HepG2 (cell line): ENCODE data around the gene DSCAML1.

Experiments used
- EP300 ChIP-seq, 3 experiments: sonication (generic) in 1 of 3; formaldehyde crosslinking in 1 of 3; IDR thresholded peaks; 2 replicates each; pipeline versions ENCODE4 v1.5.1 to v1.6.1; 2011 to 2020; ENCODE audit warnings: low read depth in 2 of 3, low read length in 2 of 3, borderline replicate concordance in 1 of 3, improper control_type of control experiment in 1 of 3, mild to moderate bottlenecking in 1 of 3, missing genetic modification reagents in 1 of 3, moderate library complexity in 1 of 3
- EZH2 ChIP-seq: conservative IDR thresholded peaks from 2 replicates; pipeline ENCODE4 v1.6.1; 2012; ENCODE audit warnings: mild to moderate bottlenecking, low read depth, low read length, moderate library complexity
- HOXD1 ChIP-seq: sonication (generic); formaldehyde crosslinking; IDR thresholded peaks from 2 replicates; pipeline ENCODE4 v1.5.0; 2020; ENCODE audit warnings: missing genetic modification reagents
- IRF2 ChIP-seq: IDR thresholded peaks from 2 replicates; pipeline ENCODE4 v1.6.1; 2018; ENCODE audit warnings: missing genetic modification reagents, missing compliant biosample characterization
- NCOA2 ChIP-seq: sonication (generic); formaldehyde crosslinking; IDR thresholded peaks from 2 replicates; pipeline ENCODE4 v1.8.0; 2022; ENCODE audit warnings: inconsistent platforms
- PHF8 ChIP-seq: sonication (generic); formaldehyde crosslinking; IDR thresholded peaks from 2 replicates; pipeline ENCODE4 v1.5.0; 2020; ENCODE audit warnings: missing genetic modification reagents
- PRPF4 ChIP-seq: fragments of 200-400 bp; formaldehyde crosslinking; IDR thresholded peaks from 2 replicates; pipeline ENCODE4 v1.6.1; 2016; ENCODE audit warnings: low read length, low read depth; ENCODE audit not compliant: poor library complexity, severe bottlenecking
- TF ChIP-seq, protein P1 (sequence below): sonication (generic); formaldehyde crosslinking; IDR thresholded peaks from 2 replicates; pipeline ENCODE4 v1.5.0; 2020; ENCODE audit warnings: mild to moderate bottlenecking, missing genetic modification reagents, moderate library complexity
- TF ChIP-seq, protein P2 (sequence below): sonication (generic); formaldehyde crosslinking; IDR thresholded peaks from 2 replicates; pipeline ENCODE4 v1.5.1; 2020; ENCODE audit warnings: mild to moderate bottlenecking, missing genetic modification reagents

DNA sequence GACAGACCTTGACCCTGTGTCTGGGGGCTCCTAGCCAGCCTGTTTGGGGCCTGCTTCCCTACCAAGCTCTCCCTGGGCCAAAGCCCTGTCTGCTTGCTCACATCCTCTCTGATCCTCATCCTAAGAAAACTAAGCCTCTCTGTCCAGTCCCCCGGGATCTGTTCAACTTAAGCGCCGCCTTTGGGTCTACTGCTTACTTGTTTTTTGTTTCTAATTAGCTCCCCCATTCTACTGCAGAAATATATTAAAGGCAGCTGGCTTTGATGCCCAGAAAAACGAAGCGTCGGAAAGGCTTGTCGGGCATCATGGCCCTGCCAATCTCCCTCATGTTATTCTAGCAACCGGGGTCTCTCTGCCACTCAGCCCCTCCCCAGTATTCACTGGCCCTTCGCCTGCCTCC lies 3.4 kb downstream of the DSCAML1 start:
- TF ChIP-seq IRF2 (CRISPR knock-in tag) (no peak), EP300 (IDR thresholded peaks at IDR 0.05; ENCODE audit: low read depth in 2 of 2, low read length in 2 of 2) (no peak), EP300 (CRISPR knock-in tag; IDR thresholded peaks at IDR 0.05; ENCODE audit: borderline replicate concordance) (no peak), PRPF4 (no peak), HOXD1 (CRISPR knock-in tag) (no peak), PHF8 (CRISPR knock-in tag) (no peak), EZH2 (no peak), NCOA2 (CRISPR knock-in tag) (no peak)
- TF ChIP-seq, protein P1, sequence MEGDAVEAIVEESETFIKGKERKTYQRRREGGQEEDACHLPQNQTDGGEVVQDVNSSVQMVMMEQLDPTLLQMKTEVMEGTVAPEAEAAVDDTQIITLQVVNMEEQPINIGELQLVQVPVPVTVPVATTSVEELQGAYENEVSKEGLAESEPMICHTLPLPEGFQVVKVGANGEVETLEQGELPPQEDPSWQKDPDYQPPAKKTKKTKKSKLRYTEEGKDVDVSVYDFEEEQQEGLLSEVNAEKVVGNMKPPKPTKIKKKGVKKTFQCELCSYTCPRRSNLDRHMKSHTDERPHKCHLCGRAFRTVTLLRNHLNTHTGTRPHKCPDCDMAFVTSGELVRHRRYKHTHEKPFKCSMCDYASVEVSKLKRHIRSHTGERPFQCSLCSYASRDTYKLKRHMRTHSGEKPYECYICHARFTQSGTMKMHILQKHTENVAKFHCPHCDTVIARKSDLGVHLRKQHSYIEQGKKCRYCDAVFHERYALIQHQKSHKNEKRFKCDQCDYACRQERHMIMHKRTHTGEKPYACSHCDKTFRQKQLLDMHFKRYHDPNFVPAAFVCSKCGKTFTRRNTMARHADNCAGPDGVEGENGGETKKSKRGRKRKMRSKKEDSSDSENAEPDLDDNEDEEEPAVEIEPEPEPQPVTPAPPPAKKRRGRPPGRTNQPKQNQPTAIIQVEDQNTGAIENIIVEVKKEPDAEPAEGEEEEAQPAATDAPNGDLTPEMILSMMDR (CRISPR knock-in tag) = no peak
- TF ChIP-seq, protein P2, sequence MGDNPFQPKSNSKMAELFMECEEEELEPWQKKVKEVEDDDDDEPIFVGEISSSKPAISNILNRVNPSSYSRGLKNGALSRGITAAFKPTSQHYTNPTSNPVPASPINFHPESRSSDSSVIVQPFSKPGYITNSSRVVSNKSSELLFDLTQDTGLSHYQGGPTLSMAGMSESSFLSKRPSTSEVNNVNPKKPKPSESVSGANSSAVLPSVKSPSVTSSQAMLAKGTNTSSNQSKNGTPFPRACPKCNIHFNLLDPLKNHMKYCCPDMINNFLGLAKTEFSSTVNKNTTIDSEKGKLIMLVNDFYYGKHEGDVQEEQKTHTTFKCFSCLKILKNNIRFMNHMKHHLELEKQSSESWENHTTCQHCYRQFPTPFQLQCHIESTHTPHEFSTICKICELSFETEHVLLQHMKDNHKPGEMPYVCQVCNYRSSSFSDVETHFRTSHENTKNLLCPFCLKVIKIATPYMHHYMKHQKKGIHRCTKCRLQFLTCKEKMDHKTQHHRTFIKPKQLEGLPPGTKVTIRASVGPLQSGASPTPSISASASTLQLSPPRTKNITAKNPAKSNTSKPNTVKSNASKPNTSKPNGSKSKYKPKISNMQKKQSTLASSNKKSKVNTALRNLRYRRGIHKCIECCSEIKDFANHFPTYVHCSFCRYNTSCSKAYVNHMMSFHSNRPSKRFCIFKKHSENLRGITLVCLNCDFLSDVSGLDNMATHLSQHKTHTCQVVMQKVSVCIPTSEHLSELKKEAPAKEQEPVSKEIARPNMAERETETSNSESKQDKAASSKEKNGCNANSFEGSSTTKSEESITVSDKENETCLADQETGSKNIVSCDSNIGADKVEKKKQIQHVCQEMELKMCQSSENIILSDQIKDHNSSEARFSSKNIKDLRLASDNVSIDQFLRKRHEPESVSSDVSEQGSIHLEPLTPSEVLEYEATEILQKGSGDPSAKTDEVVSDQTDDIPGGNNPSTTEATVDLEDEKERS (CRISPR knock-in tag) = no peak
